ENCODE data around the gene NFAM1.

NFAM1 gene

GRCh38 chr22:42439821-42440674 is 7.8 kb upstream of the NFAM1 start:
- DNase-seq (ENCODE audit: low spot score): no peak

GRCh38 chr22:42439021-42439567 is 6.9 kb upstream of the NFAM1 start:
- no peak for DNase-seq (ENCODE audit: low spot score)

- no peak for DNase-seq (ENCODE audit: low spot score)
Measured at GRCh38 chr22:42438293-42438650, 6.1 kb upstream of the NFAM1 start.

DNA sequence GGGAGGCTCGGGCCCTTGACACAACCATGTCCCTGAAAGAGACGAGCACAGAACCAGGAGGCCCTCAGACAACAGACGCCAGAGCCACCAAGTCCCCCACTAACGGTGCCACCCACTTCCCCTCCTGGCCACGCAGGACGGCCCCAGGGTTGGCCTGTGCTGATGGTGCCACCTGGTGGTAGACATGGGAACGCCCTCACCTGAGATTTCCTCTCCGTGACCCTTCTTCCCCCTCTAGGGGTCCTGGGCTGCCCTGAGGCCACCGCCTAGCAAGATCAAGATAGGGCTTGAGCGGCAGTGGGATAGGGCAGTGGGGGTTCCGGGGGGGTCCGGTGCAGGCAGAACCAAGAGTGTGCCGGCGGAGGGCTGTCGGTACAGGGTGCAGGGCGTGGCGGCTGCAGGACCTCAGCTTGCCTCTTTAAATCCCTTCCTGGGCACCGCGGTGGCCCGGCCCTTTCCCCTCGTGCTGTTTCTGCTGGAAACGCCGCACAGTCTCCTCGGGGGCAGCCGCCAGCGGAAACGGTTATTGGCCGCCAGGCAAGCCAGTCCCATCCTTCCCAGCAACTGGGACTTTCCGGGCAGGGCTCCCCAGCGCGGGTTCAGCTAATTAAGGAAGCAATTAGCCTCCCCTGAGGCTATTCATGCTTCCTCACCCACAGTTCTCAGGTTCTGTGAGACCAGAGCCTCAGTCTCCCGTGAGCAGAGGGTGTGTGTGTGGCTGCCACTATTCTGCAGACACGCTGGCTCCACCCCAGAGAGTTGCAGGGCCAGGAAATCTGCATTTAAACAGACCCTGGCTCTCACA is 5.5 kb upstream of the NFAM1 start:
- peak; percentile 55 for DNase-seq (ENCODE audit: low spot score)

DNA sequence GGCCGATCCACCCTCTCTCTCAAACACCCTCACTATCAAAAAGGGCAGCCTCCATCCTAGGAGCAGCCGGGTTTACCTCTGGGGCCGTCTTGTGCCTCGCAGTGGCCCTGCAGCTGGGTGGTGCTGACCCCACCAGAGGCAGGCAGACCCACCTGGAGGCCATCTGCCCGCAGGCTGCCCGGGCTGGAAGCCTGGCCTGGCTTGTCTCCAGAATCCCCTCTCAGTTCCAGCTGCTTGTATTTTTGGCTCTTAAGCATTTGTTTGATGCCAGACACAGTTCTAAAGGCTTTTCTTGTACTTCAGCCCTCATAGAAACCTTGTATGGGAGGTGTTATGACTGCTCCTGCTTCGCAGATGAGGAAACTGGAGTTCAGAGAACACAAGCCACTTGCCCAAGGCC is 4.2 kb upstream of the NFAM1 start:
- DNase-seq (ENCODE audit: low spot score): no peak

DNA sequence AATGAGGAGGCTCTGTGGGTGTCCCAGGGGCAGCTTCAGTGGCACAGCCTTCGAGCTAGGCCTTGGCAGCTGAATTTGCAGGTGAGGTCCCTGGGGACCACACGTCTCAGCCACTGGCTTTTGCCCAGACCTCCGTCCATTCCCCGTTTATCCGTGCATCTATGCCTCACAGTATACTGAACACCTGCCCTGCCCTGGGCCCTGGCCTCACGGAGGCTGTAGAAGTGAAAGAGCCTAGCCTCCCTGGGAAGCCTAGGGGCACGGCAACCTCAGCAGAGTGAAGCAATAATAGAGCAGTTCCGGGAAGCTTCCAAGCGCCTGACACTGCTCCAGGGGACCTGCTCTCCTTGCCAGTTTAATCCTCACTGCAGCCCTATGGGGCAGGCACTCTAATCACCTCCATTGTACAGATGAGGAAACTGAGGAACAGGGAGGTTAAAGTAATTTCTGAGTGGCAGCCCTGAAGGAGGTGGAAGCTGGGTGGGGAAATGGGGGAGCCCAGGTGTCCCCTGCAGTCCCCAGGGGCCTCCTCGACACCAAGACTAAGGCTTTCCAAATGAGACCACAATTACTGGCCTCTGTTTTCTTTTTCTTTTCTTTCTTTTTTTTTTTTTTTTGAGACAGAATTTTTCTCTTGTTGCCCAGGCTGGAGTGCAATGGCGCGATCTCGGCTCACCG is 2.7 kb upstream of the NFAM1 start:
- no peak for DNase-seq (ENCODE audit: low spot score)

DNA sequence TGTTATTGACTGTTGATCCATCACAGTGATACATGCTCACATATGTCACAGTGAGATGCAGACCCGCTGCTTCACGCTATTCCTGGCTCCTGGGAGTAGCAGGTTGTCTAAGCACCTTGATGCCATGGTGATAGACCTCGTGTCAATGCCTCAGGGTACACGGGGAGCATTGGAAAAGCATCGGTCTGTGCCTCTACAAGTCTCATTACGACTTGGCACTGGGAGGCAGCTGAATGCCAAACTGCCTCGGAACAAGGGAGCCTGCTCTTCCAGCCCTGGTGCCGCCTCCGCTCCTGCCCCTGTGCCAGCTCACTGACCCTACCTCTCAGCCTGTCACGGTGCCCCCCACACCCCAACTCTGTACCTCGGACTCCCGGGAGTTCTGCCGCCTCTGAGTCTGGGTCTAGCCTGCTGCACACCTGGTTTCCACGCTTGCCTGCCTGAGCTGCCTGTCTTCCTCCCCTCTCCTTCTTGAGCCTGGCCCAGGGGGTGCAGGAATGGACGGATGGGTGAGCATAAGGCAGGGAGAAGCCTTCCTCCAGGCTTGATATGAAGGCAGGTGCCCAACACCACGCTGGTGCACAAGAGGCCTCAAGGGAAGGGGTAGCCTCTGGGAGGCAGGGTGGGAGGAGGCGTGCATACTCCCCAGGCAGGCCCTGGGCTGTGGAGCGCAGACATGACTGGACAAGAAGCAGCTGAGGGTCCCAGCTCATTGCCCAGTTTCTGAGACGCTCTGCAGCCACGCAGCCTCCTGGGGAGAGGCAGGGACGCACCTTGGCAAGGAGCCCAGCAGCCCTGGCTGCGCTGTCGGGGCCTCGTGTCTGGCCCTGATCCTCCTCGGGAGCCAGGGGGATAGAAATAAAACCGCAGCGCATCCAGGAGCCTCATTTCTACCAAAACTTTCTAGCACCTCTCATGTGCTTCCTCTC is 1.8 kb upstream of the NFAM1 start:
- no peak for DNase-seq (ENCODE audit: low spot score)

- no peak for DNase-seq (ENCODE audit: low spot score)
Measured at GRCh38 chr22:42432818-42433217, 615 bp upstream of the NFAM1 start.

- DNase-seq (ENCODE audit: low spot score): no peak
Measured at GRCh38 chr22:42431401-42432019, 693 bp downstream of the NFAM1 start.

DNA sequence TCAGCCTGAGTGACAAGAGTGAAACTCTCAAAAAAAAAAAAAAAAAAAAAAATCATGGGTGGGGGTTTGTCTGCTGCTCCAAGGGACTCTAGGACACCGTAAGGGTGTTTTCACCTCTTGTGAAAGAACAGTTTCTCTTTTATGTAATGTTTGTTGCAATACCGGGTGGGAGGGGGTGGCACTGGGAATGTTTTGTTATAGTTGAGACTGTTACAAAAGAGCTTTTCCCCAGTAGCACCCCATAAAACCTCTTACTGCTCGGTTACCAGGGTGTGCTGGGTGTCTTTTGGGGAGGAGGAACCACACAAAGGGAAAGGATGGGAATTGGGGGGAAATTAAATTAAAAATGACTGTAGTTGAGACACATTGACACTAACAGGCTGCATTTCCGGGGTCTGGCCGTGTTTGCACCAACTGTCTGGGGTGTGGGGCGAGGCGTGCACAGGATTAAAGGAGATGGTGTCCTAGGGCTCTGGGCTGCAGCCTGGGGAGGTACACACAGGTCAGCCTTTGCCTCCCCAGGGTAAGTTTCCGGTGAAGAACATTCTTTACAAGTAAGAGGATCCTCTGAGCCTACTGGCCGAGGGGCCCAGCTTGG is 1.6 kb downstream of the NFAM1 start:
- no peak for DNase-seq (ENCODE audit: low spot score)

GRCh38 chr22:42428760-42429159 is 3.4 kb downstream of the NFAM1 start:
- DNase-seq (ENCODE audit: low spot score): no peak

- DNase-seq (ENCODE audit: low spot score): no peak
Measured at GRCh38 chr22:42428025-42428424, 4.2 kb downstream of the NFAM1 start.

GRCh38 chr22:42427167-42427566 is 5.0 kb downstream of the NFAM1 start:
- no peak for DNase-seq (ENCODE audit: low spot score)

GRCh38 chr22:42425989-42426355 is 6.2 kb downstream of the NFAM1 start:
- no peak for DNase-seq (ENCODE audit: low spot score)

DNA sequence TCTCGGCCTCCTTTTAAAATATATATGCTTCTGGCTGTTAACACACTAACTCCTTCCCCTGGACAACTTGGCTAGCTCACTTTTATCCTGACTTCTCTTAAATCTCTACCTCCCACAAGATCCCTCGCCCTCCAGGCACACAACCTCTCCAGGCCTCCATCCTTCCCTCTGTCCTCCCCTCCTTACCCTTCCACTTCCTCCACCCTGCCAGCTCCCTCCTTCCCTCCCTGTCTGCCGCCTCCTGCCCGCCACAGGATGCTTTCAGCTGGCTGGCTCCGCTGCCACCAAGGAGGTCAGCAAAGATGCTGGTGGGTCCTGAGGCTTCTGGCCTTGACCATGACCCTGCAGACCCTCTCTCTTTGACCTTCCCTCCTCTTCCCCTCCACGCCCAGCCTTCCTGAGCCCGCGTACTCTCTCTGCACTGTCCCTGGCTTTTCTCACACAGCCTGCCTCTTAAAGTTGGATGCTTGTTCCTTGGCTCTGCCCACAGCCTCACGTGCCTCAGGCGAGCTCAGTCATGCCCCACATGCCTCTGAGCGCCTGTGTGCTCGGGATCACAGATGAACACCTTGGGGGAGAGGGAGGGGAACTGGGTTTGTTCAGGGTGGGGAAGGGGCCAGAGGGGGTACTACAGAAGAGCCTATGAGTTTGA is 6.7 kb downstream of the NFAM1 start:
- DNase-seq (ENCODE audit: low spot score): no peak

DNA sequence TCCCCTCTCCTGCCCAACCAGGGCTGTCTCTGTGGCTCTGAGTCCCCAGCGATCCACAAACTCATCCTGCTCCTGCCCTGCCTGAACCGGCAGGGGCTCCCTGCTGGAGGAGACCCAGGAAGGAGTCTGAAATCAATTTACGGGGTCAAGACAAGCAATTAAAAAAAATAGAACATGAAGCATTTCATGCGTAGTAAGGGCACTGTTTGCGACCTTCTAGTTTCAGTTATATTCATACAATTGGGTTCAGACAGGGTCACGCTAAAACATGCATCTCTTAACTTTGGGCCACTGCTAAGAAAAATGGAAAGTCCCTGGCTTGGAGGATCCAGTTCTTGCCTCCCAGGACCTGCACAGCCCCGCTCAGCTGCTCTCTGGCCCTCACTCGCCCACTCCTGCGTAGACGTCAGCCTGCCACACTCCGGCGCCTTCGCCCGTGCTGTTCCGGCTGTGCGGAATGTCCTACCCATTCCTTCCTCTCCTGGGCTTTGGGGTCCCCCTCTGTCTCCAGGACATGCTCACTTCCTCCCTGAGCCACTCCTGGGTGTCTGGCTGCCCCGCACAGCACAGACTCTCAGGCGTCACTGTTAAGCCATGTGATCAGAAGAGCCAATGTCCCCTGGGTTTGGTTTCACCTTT is 12.8 kb downstream of the NFAM1 start:
- DNase-seq (ENCODE audit: low spot score): no peak

DNA sequence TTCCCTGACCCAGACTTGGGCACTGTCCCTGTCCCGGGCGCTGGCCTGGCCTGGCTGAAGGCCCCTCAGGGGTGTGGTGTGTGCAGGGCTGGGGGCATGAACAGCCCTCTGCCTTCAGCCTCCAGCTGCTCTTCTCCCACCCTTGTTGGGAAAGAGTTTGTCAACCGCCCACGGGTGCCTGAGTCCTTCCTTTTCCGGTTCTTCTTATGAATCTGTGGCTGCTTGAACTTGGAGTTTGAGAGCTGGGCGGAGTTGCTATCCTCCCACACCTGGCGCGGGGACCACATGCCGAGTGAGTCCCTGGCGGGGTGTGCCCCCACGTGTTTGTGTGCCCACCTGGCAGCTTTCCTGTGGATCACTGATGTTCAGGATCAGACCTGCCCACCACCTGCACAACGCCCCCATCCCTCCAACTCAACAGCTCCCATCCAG is 13.4 kb downstream of the NFAM1 start:
- no peak for DNase-seq (ENCODE audit: low spot score)

- DNase-seq (ENCODE audit: low spot score): no peak
Measured at GRCh38 chr22:42417645-42418305, 14.4 kb downstream of the NFAM1 start.

DNA sequence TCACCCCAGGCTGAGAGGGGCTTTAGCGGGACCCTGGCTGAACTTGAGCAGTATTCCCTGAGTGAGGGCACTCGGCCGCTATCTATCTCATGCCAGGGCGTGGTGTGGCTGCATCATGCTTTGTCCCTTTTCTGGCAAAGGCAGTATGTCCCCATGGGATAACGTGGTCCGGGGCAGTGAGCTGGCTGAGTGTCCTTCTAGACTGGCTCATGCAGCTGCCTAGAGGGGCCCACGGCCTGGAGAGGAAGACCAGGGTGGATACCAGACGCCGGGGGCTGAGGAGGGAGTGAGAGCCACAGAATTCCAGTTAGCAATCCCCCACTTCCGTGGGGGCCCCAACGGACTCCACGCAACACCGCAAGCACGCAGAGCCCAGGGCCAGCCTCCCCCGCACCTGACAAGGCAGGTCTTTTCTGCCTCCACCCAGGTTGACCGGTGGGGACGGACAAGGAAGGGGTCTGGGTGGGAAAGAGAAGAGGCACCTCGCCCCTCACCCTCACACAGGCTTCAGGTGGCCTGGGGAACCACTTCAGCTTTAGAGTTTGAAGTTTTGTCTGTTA is 15.5 kb downstream of the NFAM1 start:
- DNase-seq (ENCODE audit: low spot score): no peak
